GM13976 (cell line): ENCODE measurements around the gene GABRA5.
A peak's percentile ranks its signal among the peaks of the same experiment; 100 is the strongest.

Source experiments
- DNase-seq: peaks from one replicate; pipeline ENCODE4 v3.0.0; 2012; ENCODE audit warnings: low spot score
- CTCF ChIP-seq: IDR thresholded peaks from 2 replicates; pipeline ENCODE4 v1.5.1; 2012; ENCODE audit warnings: borderline replicate concordance, mild to moderate bottlenecking; ENCODE audit not compliant: insufficient read depth; ENCODE audit errors: extremely low read depth, missing control alignments, control extremely low read depth
- in situ Hi-C: fragments of 300-500 bp; cut with MboI; formaldehyde crosslinking; loops from one replicate; pipeline ENCODE4 v1.12.0; 2022; ENCODE audit warnings: low sequenced_read_pairs, mixed read lengths, inconsistent platforms; ENCODE audit not compliant: unreplicated experiment

Gene GABRA5

GRCh38 chr15:26935322-26935721 is 68.5 kb downstream of the GABRA5 start:
- in situ Hi-C loops = no loop called here
- no peak for DNase-seq
- TF ChIP-seq CTCF = no peak

- DNase-seq = no peak
- in situ Hi-C loops = no loop called here
- no peak for TF ChIP-seq CTCF
These were observed 69.6 kb downstream of the GABRA5 start for GRCh38 chr15:26936502-26936901.

GRCh38 chr15:26937134-26937533 is 70.3 kb downstream of the GABRA5 start:
- no peak for TF ChIP-seq CTCF
- in situ Hi-C loops = no loop called here
- no peak for DNase-seq

- in situ Hi-C loops = no loop called here
- DNase-seq = no peak
- TF ChIP-seq CTCF = no peak
These were observed 72.5 kb downstream of the GABRA5 start for GRCh38 chr15:26939398-26939797.

GRCh38 chr15:26941489-26941888 is 74.6 kb downstream of the GABRA5 start:
- in situ Hi-C loops = no loop called here
- no peak for TF ChIP-seq CTCF
- no peak for DNase-seq

- in situ Hi-C loops = no loop called here
- no peak for DNase-seq
- TF ChIP-seq CTCF = no peak
These were observed 77.0 kb downstream of the GABRA5 start for GRCh38 chr15:26943866-26944265.

- peak; percentile 9 for DNase-seq
- in situ Hi-C loops = no loop called here
- TF ChIP-seq CTCF = no peak
These were observed 78.2 kb downstream of the GABRA5 start for GRCh38 chr15:26945046-26945445.
